A549 (cell line): ENCODE measurements around the gene MTIF3. TPM values are rescaled to one million over a fixed set of nuclear protein-coding genes. Genes with fewer than 3 reads are reported as not detected.
A peak's percentile ranks its signal among the peaks of the same experiment; 100 is the strongest.

Experiments used
- ATAC-seq, 2 experiments: fragments of 200-7000 bp in 1 of 2; fragments of >200 bp in 1 of 2; cut with Nextera tagmentation in 1 of 2; cut with Tn5 transposase in 1 of 2; 3 replicates each; pipeline versions ENCODE4 v1.8.0 to v1.9.1; 2018 to 2020; ENCODE audit warnings: mild to moderate bottlenecking in 1 of 2, moderate library complexity in 1 of 2
- CTCF ChIA-PET: fragments of 300-600 bp; sonication (Branson Sonifier 250); formaldehyde crosslinking; extraction: SDS; loops from one replicate; lab custom pipeline; 2021; ENCODE audit warnings: antibody characterized with exemption, inconsistent platforms; lab: Yijun Ruan, JAX
- POLR2A ChIA-PET: fragments of 350-600 bp; formaldehyde crosslinking; extraction: SDS; loops from one replicate; lab custom pipeline; 2021; ENCODE audit warnings: antibody characterized with exemption, inconsistent platforms; lab: Yijun Ruan, JAX
- DNase-seq, 2 experiments: peaks; one replicate each; pipeline versions ENCODE4 v3.0.0 to v3.0.0-alpha.2; 2011 to 2016; ENCODE audit warnings: low read depth in 1 of 2, low spot score in 1 of 2
- FAIRE-seq: peaks from 2 replicates; lab custom pipeline; 2011; peaks lifted over from hg19 to GRCh38; lab: Jason Lieb, UNC
- H3K27ac ChIP-seq, 2 experiments: fragments of >200 bp; sonication (Bioruptor Twin); formaldehyde crosslinking; 3 replicates each; pipeline ENCODE4 v1.5.1; 2016 to 2017
- H3K4me1 ChIP-seq: fragments of >200 bp; sonication (Bioruptor Twin); formaldehyde crosslinking; 3 replicates; pipeline ENCODE4 v1.6.1; 2016
- H3K4me2 ChIP-seq: fragments of >200 bp; sonication (Bioruptor Twin); formaldehyde crosslinking; 3 replicates; pipeline ENCODE4 v1.6.1; 2016
- H3K4me3 ChIP-seq: fragments of >200 bp; sonication (Bioruptor Twin); formaldehyde crosslinking; 3 replicates; pipeline ENCODE4 v1.5.1; 2016
- H3K9me3 ChIP-seq: fragments of >200 bp; sonication (Bioruptor Twin); formaldehyde crosslinking; 3 replicates; pipeline ENCODE4 v1.6.1; 2016
- CHD4 ChIP-seq: fragments of 200-600 bp; sonication (generic); IDR thresholded peaks from 2 replicates; pipeline ENCODE4 v1.6.1; 2016; ENCODE audit warnings: antibody characterized with exemption, mild to moderate bottlenecking, borderline replicate concordance
- EHF ChIP-seq: fragments of 250-450 bp; sonication (Bioruptor Pico); IDR thresholded peaks from 2 replicates; pipeline ENCODE4 v1.5.0; 2020; ENCODE audit warnings: mild to moderate bottlenecking
- FOSL2 ChIP-seq, 2 experiments: fragments of 450-650 bp in 1 of 2; fragments of >200 bp in 1 of 2; sonication (Bioruptor Twin) in 1 of 2; formaldehyde crosslinking; IDR thresholded peaks; 2 replicates each; pipeline versions ENCODE4 v1.5.0 to v1.6.1; 2016 to 2020; ENCODE audit warnings: mild to moderate bottlenecking in 1 of 2, moderate library complexity in 1 of 2
- FOXS1 ChIP-seq: fragments of 250-450 bp; sonication (Bioruptor Pico); IDR thresholded peaks from 2 replicates; pipeline ENCODE4 v1.5.0; 2020; ENCODE audit warnings: mild to moderate bottlenecking, moderate library complexity
- HOXA7 ChIP-seq: fragments of 250-450 bp; sonication (Bioruptor Pico); IDR thresholded peaks from 2 replicates; pipeline ENCODE4 v1.5.0; 2020; ENCODE audit warnings: mild to moderate bottlenecking, moderate library complexity
- JUNB ChIP-seq: fragments of >200 bp; sonication (Bioruptor Twin); formaldehyde crosslinking; IDR thresholded peaks from 2 replicates; pipeline ENCODE4 v1.6.1; 2016
- NR3C1 ChIP-seq: fragments of >200 bp; sonication (Bioruptor Twin); formaldehyde crosslinking; IDR thresholded peaks from 3 replicates; pipeline ENCODE4 v1.6.1; 2017
- PBX3 ChIP-seq: IDR thresholded peaks from 2 replicates; pipeline ENCODE4 v1.6.1; 2012
- POLR2A ChIP-seq: IDR thresholded peaks from 2 replicates; pipeline ENCODE4 v1.6.1; 2012; ENCODE audit warnings: mild to moderate bottlenecking, low read length
- RAD21 ChIP-seq, 2 experiments: fragments of >200 bp in 1 of 2; sonication (Bioruptor Twin) in 1 of 2; formaldehyde crosslinking in 1 of 2; IDR thresholded peaks in 1 of 2; conservative IDR thresholded peaks in 1 of 2; 2 replicates in 1 of 2; 3 replicates in 1 of 2; pipeline ENCODE4 v1.6.1; 2012 to 2018; ENCODE audit warnings: inconsistent platforms in 1 of 2
- RCOR1 ChIP-seq: fragments of 150-350 bp; IDR thresholded peaks from 2 replicates; pipeline ENCODE4 v1.6.1; 2014; ENCODE audit warnings: antibody characterized with exemption, low read length, low read depth
- REST ChIP-seq: fragments of 200-600 bp; sonication (generic); IDR thresholded peaks from 2 replicates; pipeline ENCODE4 v1.6.1; 2016; ENCODE audit warnings: antibody characterized with exemption, mild to moderate bottlenecking, moderate library complexity
- RFX5 ChIP-seq: fragments of 450-650 bp; IDR thresholded peaks from 2 replicates; pipeline ENCODE4 v1.7.1; 2014; ENCODE audit warnings: antibody characterized with exemption, mild to moderate bottlenecking, moderate library complexity
- RNF2 ChIP-seq: fragments of 200-600 bp; sonication (generic); IDR thresholded peaks from 2 replicates; pipeline ENCODE4 v1.6.1; 2016; ENCODE audit warnings: low read depth, mild to moderate bottlenecking, antibody characterized with exemption, moderate library complexity, borderline replicate concordance
- ZSCAN20 ChIP-seq: fragments of 250-450 bp; sonication (Bioruptor Pico); IDR thresholded peaks from 2 replicates; pipeline ENCODE4 v1.8.0; 2022; ENCODE audit warnings: mild to moderate bottlenecking, moderate library complexity
- WGBS: methylation state at CpG from one replicate; pipeline ENCODE4 v1.1.6; 2017; ENCODE audit errors: missing lambda C conversion rate; 5-methylcytosine and 5-hydroxymethylcytosine counted together
- polyA plus RNA-seq, 4 experiments: library from polyadenylated mRNA; depleted of rRNA in 3 of 4; stranded (reverse); fragments of >200 nt; fragmentation: RNase III in 1 of 4; extraction: RNeasy Plus Mini Kit Qiagen cat#74134 plus additional on column Dnase treatment in 1 of 4; gene quantifications; 2 replicates in 3 of 4; 3 replicates in 1 of 4; pipeline ENCODE4 v1.2.3, GENCODE V29; 2011 to 2017
- TF ChIP-seq, protein P1 (sequence below): IDR thresholded peaks from 2 replicates; pipeline ENCODE4 v1.6.1; 2012

Gene MTIF3
- polyA plus RNA-seq, 2 of the 4 experiments (the other 2 are of a cell fraction) = 31.7 to 61.8 TPM

GRCh38 chr13:27482983-27483382, 32.6 kb upstream of the MTIF3 start:
- CTCF ChIA-PET = no interaction called here
- FAIRE-seq (no peak), ATAC-seq (no peak)

GRCh38 chr13:27481766-27482165, 31.4 kb upstream of the MTIF3 start:
- DNase-seq = peak; percentile 19 to 51
- POLR2A ChIA-PET = no interaction called here
- no peak for FAIRE-seq
- H3K4me1 ChIP-seq = peaks cover 9% of the 10 kb centered on the region
- H3K9me3 ChIP-seq = peaks cover 9% of the 10 kb centered on the region; the same call in 2 of the 3 replicates
- no peak overlapping the region for H3K4me3 ChIP-seq
- CTCF ChIA-PET = interaction anchor here (0.7 to 1.0 kb wide), 3 partner anchors 17 to 174 kb away, joined by 3 to 4 read pairs (median 3); no protein-coding TSS in a partner anchor
- 33% methylated on average over 11 of the region's 11 CpGs for WGBS
- H3K4me2 ChIP-seq = no peak overlapping the region
- TF ChIP-seq RAD21 (conservative IDR thresholded peaks at IDR 0.05 in 1 of 2, IDR thresholded peaks at IDR 0.05 in 1 of 2) = peak in 1 of 2 experiments; percentile 25; a peak in 1 of 5 replicates
- TF ChIP-seq EHF (CRISPR knock-in tag) = no peak
- peak in 1 of 2 experiments; percentile 68; a peak in 3 of 6 replicates for ATAC-seq
- H3K27ac ChIP-seq = no peak overlapping the region

More at GRCh38 chr13:27482983-27483382, 32.6 kb upstream of the MTIF3 start:
- no peak for DNase-seq
- 65% methylated on average over 7 of the region's 7 CpGs for WGBS
- no peaks in the 10 kb centered on the region for H3K4me1 ChIP-seq
- H3K4me3 ChIP-seq = no peak overlapping the region
- TF ChIP-seq NR3C1 (no peak), ZSCAN20 (no peak), RCOR1 (no peak), RAD21 (conservative IDR thresholded peaks at IDR 0.05 in 1 of 2, IDR thresholded peaks at IDR 0.05 in 1 of 2) (no peak), RFX5 (no peak), HOXA7 (CRISPR knock-in tag) (no peak), FOXS1 (no peak), POLR2A (no peak), JUNB (no peak), CHD4 (no peak), PBX3 (no peak), RNF2 (no peak), REST (no peak)
- TF ChIP-seq, protein P1, sequence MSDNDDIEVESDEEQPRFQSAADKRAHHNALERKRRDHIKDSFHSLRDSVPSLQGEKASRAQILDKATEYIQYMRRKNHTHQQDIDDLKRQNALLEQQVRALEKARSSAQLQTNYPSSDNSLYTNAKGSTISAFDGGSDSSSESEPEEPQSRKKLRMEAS = no peak
- TF ChIP-seq, all 56 proteins: peak for 0
- POLR2A ChIA-PET = no interaction called here
- no peak overlapping the region for H3K27ac ChIP-seq
- H3K4me2 ChIP-seq = no peak overlapping the region
- peaks cover 9% of the 10 kb centered on the region; the same call in 2 of the 3 replicates for H3K9me3 ChIP-seq

- H3K4me1 ChIP-seq = peaks cover 11% of the 10 kb centered on the region
- CTCF ChIA-PET = interaction anchor here (1.2 kb wide), 1 partner anchor 205 kb away, joined by 3 read pairs; no protein-coding TSS in a partner anchor
- POLR2A ChIA-PET = interaction anchor here (0.6 to 2.4 kb wide), 3 partner anchors 26 to 143 kb away, joined by 3 to 6 read pairs (median 6); partner anchors contain the start of genes LNX2 and MTIF3
- H3K4me2 ChIP-seq = peak overlapping the region; percentile 67
- DNase-seq (peak; percentile 45 to 52), FAIRE-seq (no peak), ATAC-seq (peak; percentile 96)
- H3K27ac ChIP-seq = peak overlapping the region; percentile 25 to 58; a peak in 3 of 6 replicates
- TF ChIP-seq FOSL2 (IDR thresholded peaks at IDR 0.05) = no peak
- TF ChIP-seq FOSL2 (CRISPR knock-in tag; IDR thresholded peaks at IDR 0.05) = peak; percentile 38; the same call in 1 of the 2 replicates
- no peak for TF ChIP-seq JUNB
- WGBS = 22% methylated on average over 10 of the region's 10 CpGs
- H3K9me3 ChIP-seq = peaks cover 5% of the 10 kb centered on the region; the same call in 2 of the 3 replicates
- H3K4me3 ChIP-seq = no peak overlapping the region
Observed at GRCh38 chr13:27476943-27477703, 26.8 kb upstream of the MTIF3 start.
